Endometrium (tissue), 2 donors: ENCODE measurements around the gene RNF115.
"Not testable (repeated sequence)": the region's sequence is repeated elsewhere in the genome, so short reads cannot be mapped to it uniquely, and the experiment has no call there.

Experiments
- FAIRE-seq: peaks from 2 replicates; lab custom pipeline; 2012; peaks lifted over from hg19 to GRCh38; lab: Jason Lieb, UNC
- donor health status: control.
- donor health status: control.

The RNF115 gene

GRCh38 chr1:145730467-145730866, 93.4 kb downstream of the RNF115 start:
- FAIRE-seq = no peak

GRCh38 chr1:145729666-145730436, 94.0 kb downstream of the RNF115 start:
- FAIRE-seq = no peak

- FAIRE-seq = no peak
Measured at GRCh38 chr1:145729196-145729595, 94.7 kb downstream of the RNF115 start.

GRCh38 chr1:145726193-145726592, 97.7 kb downstream of the RNF115 start:
- FAIRE-seq = not testable (repeated sequence)

- no peak for FAIRE-seq
Measured at GRCh38 chr1:145720878-145721671, 102.8 kb downstream of the RNF115 start.

- no peak for FAIRE-seq
Measured at GRCh38 chr1:145720556-145720877, 103.4 kb downstream of the RNF115 start.

GRCh38 chr1:145719230-145720079, 104.4 kb downstream of the RNF115 start, which contains the start of gene CD160:
Gene CD160, plus strand, starts transcription at chr1:145719499. Its CDS starts 8,829 bp downstream, at chr1:145728328.
- no peak for FAIRE-seq

- not testable (repeated sequence) for FAIRE-seq
Measured at GRCh38 chr1:145718465-145718864, 105.4 kb downstream of the RNF115 start.

GRCh38 chr1:145717833-145718232, 106.1 kb downstream of the RNF115 start:
- no peak for FAIRE-seq

GRCh38 chr1:145716641-145717345, 107.1 kb downstream of the RNF115 start:
- no peak for FAIRE-seq

GRCh38 chr1:145714524-145715111, 109.3 kb downstream of the RNF115 start:
- FAIRE-seq = no peak

GRCh38 chr1:145711213-145711651, 112.7 kb downstream of the RNF115 start:
- no peak for FAIRE-seq

GRCh38 chr1:145710291-145711027, 113.4 kb downstream of the RNF115 start:
- no peak for FAIRE-seq

GRCh38 chr1:145708063-145708462, 115.8 kb downstream of the RNF115 start:
- no peak for FAIRE-seq

GRCh38 chr1:145707183-145707867, 116.6 kb downstream of the RNF115 start, which contains the start of gene PDZK1:
Gene PDZK1, minus strand, starts transcription at chr1:145707368. Its CDS starts 19,347 bp downstream, at chr1:145688021.
- no peak for FAIRE-seq

GRCh38 chr1:145706086-145706664, 117.7 kb downstream of the RNF115 start:
- FAIRE-seq = no peak

GRCh38 chr1:145705622-145706021, 118.3 kb downstream of the RNF115 start:
- no peak for FAIRE-seq

- FAIRE-seq = no peak
Measured at GRCh38 chr1:145702826-145703225, 121.1 kb downstream of the RNF115 start.

- FAIRE-seq = no peak
Measured at GRCh38 chr1:145702052-145702451, 121.8 kb downstream of the RNF115 start.
